Lung (tissue), 12 donors: ENCODE measurements around the gene TNN. TPM values are rescaled to one million over a fixed set of nuclear protein-coding genes. Genes with fewer than 3 reads are reported as not detected.

ENCODE experiments used
- ATAC-seq: fragments of 200-7000 bp; cut with Tn5 transposase; one replicate; pipeline ENCODE4 v1.9.1; 2020; ENCODE audit warnings: moderate number of reproducible peaks; ENCODE audit not compliant: insufficient read depth, low FRiP score
- DNase-seq, 3 donors: peaks; one replicate each; pipeline ENCODE4 v3.0.0-alpha.2; 2013 to 2017
- H3K27ac ChIP-seq, 2 donors: one replicate each; pipeline ENCODE4 v1.5.1; 2013; ENCODE audit warnings: mild to moderate bottlenecking in 2 of 2, moderate library complexity in 2 of 2, control low read depth in 1 of 2, inconsistent platforms in 1 of 2, low read depth in 1 of 2, low read length in 1 of 2
- H3K27me3 ChIP-seq, 3 donors: one replicate each; pipeline ENCODE4 v1.5.1; 2013; ENCODE audit warnings: low read length in 2 of 3; ENCODE audit not compliant: control insufficient read depth in 3 of 3, insufficient read depth in 3 of 3
- H3K36me3 ChIP-seq, 4 donors: one replicate each; pipeline ENCODE4 v1.5.1; 2013; ENCODE audit warnings: low read length in 4 of 4, mild to moderate bottlenecking in 1 of 4, moderate library complexity in 1 of 4; ENCODE audit not compliant: control insufficient read depth in 4 of 4, insufficient read depth in 4 of 4
- H3K4me1 ChIP-seq, 5 donors: one replicate each; pipeline ENCODE4 v1.5.1; 2013; ENCODE audit warnings: low read length in 5 of 5, mild to moderate bottlenecking in 2 of 5, moderate library complexity in 1 of 5; ENCODE audit not compliant: control insufficient read depth in 5 of 5, insufficient read depth in 5 of 5
- H3K4me3 ChIP-seq: one replicate; pipeline ENCODE4 v1.5.1; 2013; ENCODE audit warnings: mild to moderate bottlenecking, control low read depth, moderate library complexity
- H3K9ac ChIP-seq, 2 donors: one replicate each; pipeline ENCODE4 v1.5.1; 2013; ENCODE audit warnings: low read length in 2 of 2, control low read depth in 1 of 2; ENCODE audit not compliant: insufficient read depth in 1 of 2
- H3K9me3 ChIP-seq, 4 donors: one replicate each; pipeline ENCODE4 v1.5.1; 2013; ENCODE audit warnings: low read length in 3 of 4, mild to moderate bottlenecking in 1 of 4, moderate library complexity in 1 of 4; ENCODE audit not compliant: control insufficient read depth in 4 of 4, insufficient read depth in 3 of 4
- CTCF ChIP-seq: IDR thresholded peaks from 2 replicates; pipeline ENCODE4 v1.5.1; 2012; ENCODE audit warnings: mild to moderate bottlenecking; ENCODE audit errors: control extremely low read depth, extremely low read depth
- WGBS, 2 donors: extraction: QIAGEN DNeasy Blood & Tissue Kit; methylation state at CpG; one replicate each; pipeline ENCODE4 v1.1.7; 2013; 5-methylcytosine and 5-hydroxymethylcytosine counted together
- polyA plus RNA-seq, 2 donors: library from polyadenylated mRNA; stranded (reverse); fragments of 200-250 nt; gene quantifications; one replicate each; pipeline ENCODE4 v1.2.1, GENCODE V29; 2013
- total RNA-seq, 2 donors: library from RNA; depleted of rRNA in 1 of 2; stranded (reverse); fragments of >200 nt in 1 of 2; gene quantifications; one replicate each; pipeline ENCODE4 v1.2.1, GENCODE V29; 2014 to 2021
- donor health status: control.
- donor health status: control.
- donor health status: Bipolar disorder and iron deficiency.
- donor health status: healthy.
- donor health status: DM: yes; HTN: yes; CAD: no.

Gene TNN
- total and polyA plus RNA-seq, 4 donors, result 0.02 to 1.3 (median 0.04) TPM; not detected in 1

GRCh38 chr1:175129644-175129996 lies 62.0 kb downstream of the TNN start:
- Histone ChIP-seq H3K4me1 (peaks cover 0 to 70% (median 20%) of the 10 kb centered on the region in 5 donors), H3K9ac (no peak overlapping the region), H3K9me3 (no peaks in the 10 kb centered on the region), H3K4me3 (no peak overlapping the region), H3K27ac (peak overlapping the region; percentile 4 to 54), H3K36me3 (no peaks in the 10 kb centered on the region), H3K27me3 (no peaks in the 10 kb centered on the region)
- ATAC-seq (no peak), DNase-seq (no peak)
- WGBS, 2 donors, result 63 to 68% methylated on average over 2 of the region's 2 CpGs
- TF ChIP-seq CTCF, result no peak

- 57 to 64% methylated on average over 5 of the region's 5 CpGs for WGBS, 2 donors
- no peak for TF ChIP-seq CTCF
Observed at GRCh38 chr1:175129997-175130648, 62.5 kb downstream of the TNN start.

GRCh38 chr1:175130649-175131045 lies 63.0 kb downstream of the TNN start:
- DNase-seq (no peak), ATAC-seq (no peak)
- Histone ChIP-seq H3K36me3 (no peaks in the 10 kb centered on the region), H3K9me3 (no peaks in the 10 kb centered on the region), H3K4me3 (no peak overlapping the region), H3K4me1 (peaks cover 0 to 61% (median 20%) of the 10 kb centered on the region in 5 donors), H3K27ac (no peak overlapping the region), H3K27me3 (no peaks in the 10 kb centered on the region), H3K9ac (no peak overlapping the region)
- TF ChIP-seq CTCF, result no peak
- WGBS, 2 donors, result 69% methylated on average over 2 of the region's 2 CpGs

More at GRCh38 chr1:175129997-175130648, 62.5 kb downstream of the TNN start:
- Histone ChIP-seq H3K9me3 (no peaks in the 10 kb centered on the region), H3K27ac (peak overlapping the region; percentile 4 to 54), H3K4me1 (peaks cover 0 to 65% (median 20%) of the 10 kb centered on the region in 5 donors), H3K36me3 (no peaks in the 10 kb centered on the region), H3K9ac (no peak overlapping the region), H3K4me3 (no peak overlapping the region), H3K27me3 (no peaks in the 10 kb centered on the region)
- peak in 2 of 3 donors; percentile 49 for DNase-seq
- ATAC-seq, result no peak

GRCh38 chr1:175131095-175131494 lies 63.5 kb downstream of the TNN start:
- whole genome bisulfite sequencing, 2 donors, result 57 to 84% methylated on average over 1 of the region's 1 CpG
- Histone ChIP-seq H3K9me3 (no peaks in the 10 kb centered on the region), H3K27me3 (no peaks in the 10 kb centered on the region), H3K9ac (no peak overlapping the region), H3K27ac (no peak overlapping the region), H3K4me3 (no peak overlapping the region), H3K36me3 (no peaks in the 10 kb centered on the region), H3K4me1 (peaks cover 0 to 61% (median 20%) of the 10 kb centered on the region in 5 donors)
- no peak for TF ChIP-seq CTCF
- ATAC-seq (no peak), DNase-seq (no peak)
